HG02981 (cell line): ENCODE data around the gene COTL1.

Experiments used
- ATAC-seq: cut with Tn5 transposase; IDR thresholded peaks from one replicate; pipeline ENCODE4 v1.9.1; 2021; ENCODE audit warnings: mild to moderate bottlenecking, moderate library complexity; ENCODE audit not compliant: unreplicated experiment

Gene COTL1

GRCh38 chr16:84597931-84598351 lies 19.9 kb downstream of the COTL1 start:
- ATAC-seq, result no peak

GRCh38 chr16:84597528-84597896 lies 20.4 kb downstream of the COTL1 start:
- no peak for ATAC-seq

DNA sequence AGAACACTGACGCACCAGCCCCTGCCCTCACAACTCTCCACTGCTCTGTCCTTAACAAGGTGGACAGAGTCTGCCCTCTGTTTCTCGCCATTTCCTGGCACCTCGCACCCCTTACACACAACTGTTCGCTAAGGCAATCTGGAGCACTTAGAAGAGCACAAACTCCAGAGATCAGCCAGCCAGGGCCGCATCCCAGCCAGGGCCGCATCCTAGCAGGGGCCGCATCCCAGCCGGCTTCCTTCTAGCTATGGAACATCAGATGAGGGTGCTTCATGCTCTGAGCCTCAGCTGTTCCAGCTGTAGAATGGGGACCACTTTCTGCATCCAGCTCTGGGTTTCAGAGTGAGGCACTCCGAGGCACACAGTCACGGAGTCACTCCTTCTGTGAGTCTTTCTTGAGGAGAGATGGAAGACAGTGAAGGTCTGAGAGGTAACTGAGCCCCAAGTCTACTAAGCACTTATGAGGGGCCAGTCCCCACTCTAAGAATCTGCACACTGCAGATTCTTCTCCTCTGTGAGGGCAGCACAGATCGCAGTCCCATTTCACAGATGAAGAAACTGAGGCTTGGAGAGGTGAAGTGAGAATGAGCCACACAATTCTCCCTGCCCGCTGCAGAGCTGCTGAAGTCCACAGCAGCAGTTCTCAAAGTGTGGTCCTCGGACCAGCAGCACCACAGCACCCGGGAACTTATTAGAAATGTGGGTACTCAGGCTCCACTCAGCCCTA lies 20.9 kb downstream of the COTL1 start:
- ATAC-seq, result no peak

GRCh38 chr16:84596161-84596560 lies 21.7 kb downstream of the COTL1 start:
- ATAC-seq, result no peak

DNA sequence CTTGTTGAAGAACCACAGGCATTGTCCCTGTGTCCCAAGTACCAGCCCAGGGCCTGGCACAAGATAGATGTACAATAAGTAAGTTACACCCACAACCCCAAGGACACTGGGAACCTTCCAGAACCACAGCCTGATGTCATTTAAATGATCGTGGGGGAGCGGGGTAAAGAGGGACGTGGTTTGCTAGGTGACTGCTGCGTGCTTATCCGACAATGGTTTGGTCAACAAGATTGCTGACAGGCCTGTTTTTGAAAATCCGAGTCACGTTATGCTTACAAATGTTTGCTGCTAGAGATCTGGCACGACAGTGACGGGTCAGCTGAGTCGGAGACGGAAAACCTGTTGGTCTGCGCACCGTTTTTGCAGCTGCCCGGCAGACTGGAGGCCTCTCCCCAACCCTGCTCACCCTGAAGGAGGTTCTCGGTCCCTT lies 22.8 kb downstream of the COTL1 start:
- ATAC-seq, result no peak

DNA sequence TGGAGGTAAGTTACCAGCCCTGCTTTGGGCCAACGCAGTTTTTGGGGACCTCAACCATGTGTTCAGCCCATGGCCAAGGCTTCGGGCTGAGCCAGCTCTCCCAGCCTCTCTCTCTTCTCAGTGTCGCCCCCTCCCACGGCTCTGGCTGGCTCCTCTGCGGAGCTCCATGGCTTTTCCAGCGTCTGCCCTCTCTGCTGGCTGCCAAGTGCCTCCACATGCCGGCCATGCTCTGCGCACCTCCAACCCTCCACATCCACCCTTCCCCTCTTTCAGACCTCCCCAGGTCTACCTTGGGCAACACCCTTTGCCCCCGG lies 23.2 kb downstream of the COTL1 start:
- no peak for ATAC-seq

- peak; percentile 89 for ATAC-seq
These were observed 23.8 kb downstream of the COTL1 start for GRCh38 chr16:84593825-84594724.

DNA sequence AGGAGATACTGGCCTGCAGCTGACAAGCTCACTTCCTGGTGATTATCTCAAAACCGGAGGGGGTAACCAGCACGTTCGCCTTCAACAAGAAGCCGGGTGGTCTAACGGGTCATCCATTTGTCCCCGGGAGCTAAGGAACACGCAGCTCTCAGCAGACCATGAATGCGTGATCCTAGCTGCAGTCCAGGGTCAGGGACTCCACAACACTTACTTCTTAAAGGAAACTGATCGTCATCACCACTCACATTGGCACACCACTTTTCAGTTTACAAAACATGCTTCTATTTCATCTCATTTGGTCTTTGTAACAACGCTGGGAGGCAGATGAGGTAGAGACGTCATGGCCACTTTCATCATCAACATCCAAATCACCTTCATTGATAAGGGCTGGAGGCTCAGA lies 25.2 kb downstream of the COTL1 start:
- ATAC-seq, result no peak

DNA sequence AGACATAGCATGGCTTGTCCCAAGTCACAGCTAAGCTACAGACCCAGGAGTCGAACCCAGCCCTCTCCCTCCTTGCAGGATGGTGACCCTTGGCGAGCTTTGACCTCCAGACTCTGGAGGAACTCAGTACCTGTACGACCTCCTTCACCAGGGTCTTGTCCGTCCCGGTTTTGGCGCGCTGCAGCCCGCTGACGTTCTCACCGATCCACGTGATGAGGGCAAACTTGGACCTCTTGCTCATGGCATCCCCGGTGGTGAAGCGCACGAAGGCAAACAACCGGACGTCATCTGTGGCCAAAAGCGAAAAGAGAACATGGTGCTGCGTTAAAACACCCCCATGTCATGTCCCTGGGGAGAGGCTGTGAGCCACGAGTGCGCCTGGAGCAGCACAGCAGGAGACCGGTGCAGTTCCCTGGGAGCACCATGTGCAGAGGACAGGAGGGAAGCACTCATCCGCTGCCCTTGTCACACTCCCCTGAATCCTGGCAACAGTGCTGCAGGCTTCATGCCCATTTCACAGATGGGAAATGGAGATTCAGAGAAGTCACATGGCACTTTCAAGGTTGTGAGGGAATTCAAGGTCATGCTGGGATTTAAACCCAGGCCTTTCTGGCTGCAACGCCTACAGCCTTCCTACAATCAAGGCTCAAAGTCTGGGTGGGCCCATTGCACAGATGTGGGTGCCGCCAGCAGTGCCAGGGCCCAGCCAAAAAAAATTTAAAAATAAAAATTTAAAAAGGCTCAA lies 27.7 kb downstream of the COTL1 start:
- no peak for ATAC-seq

- ATAC-seq, result no peak
These were observed 28.9 kb downstream of the COTL1 start for GRCh38 chr16:84588991-84589390.

DNA sequence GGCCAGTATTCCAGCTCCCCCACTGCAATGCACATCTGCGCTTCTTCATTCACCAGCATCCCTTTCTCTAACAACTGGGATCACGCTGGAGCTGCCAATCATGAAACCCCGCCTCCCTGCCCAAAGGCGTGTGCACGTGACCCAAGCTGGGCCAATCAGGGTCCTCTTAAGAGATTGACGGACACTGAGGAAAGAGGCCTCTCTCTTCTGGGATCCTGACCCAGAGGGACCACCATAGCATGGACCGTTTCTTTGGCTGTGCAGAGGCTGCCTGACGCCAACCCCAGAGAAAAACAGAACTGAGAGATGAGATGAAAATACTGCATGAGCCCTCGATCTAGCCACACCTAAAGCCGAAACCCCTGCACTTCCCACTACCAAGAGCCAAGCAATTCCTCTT lies 32.0 kb downstream of the COTL1 start:
- peak; percentile 56 for ATAC-seq

DNA sequence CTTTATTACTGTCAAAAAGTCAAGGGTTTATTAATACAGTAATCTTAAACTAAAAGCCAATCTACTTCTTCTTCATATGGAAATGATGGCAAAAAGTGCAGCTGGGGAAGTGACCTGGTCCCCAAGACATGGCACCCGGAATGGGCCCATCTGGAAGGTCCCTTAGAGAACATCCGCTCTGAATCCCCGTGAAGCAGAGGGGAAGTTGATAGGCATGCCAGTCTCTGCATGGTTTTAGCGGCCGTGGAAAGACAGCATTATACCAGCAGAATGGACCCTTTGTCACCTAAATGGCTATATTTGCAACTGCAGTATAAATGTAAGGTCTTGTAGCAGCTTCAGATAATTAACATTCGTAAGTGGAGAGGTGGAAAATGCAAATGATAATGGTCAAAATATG lies 32.4 kb downstream of the COTL1 start:
- ATAC-seq, result no peak

GRCh38 chr16:84584678-84585077 lies 33.2 kb downstream of the COTL1 start:
- ATAC-seq, result no peak

GRCh38 chr16:84583995-84584394 lies 33.9 kb downstream of the COTL1 start:
- no peak for ATAC-seq

GRCh38 chr16:84582958-84583516 lies 34.8 kb downstream of the COTL1 start:
- no peak for ATAC-seq

DNA sequence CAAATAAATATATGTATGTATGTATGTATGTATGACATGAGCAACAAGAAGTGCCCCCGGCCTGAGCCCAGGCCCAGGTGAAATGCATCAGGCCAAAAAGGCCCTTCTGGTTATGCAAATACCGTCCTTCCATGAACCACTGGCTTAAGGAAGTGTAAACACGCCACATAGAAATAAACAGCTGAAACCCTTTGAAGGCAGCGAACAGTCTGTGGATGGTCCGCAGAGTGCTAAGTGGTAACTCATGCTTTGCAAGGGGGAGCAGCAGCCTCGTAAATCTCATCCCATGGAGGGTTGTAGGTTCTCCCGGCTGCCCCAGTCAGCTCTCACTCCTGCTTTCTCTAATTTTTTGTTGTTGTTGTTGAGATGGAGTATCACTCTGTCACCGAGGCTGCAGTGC lies 36.7 kb downstream of the COTL1 start:
- ATAC-seq, result no peak

GRCh38 chr16:84579936-84580335 lies 37.9 kb downstream of the COTL1 start:
- ATAC-seq, result no peak

GRCh38 chr16:84578538-84579126 lies 39.2 kb downstream of the COTL1 start:
- ATAC-seq, result no peak

DNA sequence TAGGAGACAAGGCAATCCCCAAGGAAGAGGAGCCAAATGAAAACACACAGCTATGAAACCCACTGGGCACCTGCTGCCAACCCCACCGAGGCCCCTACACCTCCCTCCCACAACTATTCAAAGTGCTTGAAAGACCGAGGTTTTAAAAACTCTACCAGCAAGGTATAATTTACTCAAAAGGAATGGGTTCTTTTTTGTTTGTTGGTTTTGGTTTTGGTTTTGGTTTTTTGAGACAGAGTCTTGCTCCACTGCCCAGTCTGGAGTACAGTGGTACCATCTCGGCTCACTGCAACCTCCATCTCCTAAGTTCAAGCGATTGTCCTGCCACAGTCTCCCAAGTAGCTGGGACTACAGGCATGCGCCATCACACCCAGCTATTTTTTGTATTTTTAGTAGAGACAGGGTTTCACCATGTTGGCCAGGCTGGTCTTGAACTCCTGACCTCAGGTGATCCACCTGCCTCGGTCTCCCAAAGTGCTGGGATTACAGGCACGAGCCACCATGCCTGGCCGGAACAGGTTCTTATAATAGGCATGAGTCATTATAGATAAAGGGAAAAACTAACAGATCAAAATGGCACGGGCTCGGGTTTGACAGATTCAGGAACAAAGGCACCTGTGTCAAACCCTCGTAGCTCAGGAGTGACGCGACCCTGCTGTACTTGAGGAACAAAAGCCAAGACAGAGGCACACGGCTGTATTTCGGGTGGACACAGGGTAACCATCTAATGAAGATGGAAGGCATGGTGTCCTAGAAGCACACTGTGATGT lies 40.7 kb downstream of the COTL1 start:
- no peak for ATAC-seq

- no peak for ATAC-seq
These were observed 42.0 kb downstream of the COTL1 start for GRCh38 chr16:84575914-84576313.
